GM12878 (cell line): ENCODE measurements around the gene NPR2. TPM values are rescaled to one million over a fixed set of nuclear protein-coding genes. Genes with fewer than 3 reads are reported as not detected.

Experiments used
- ATF7 ChIP-seq: fragments of 450-650 bp; IDR thresholded peaks from 2 replicates; pipeline ENCODE4 v1.6.1; 2016; ENCODE audit warnings: low read depth, mild to moderate bottlenecking
- BMI1 ChIP-seq: fragments of 450-650 bp; IDR thresholded peaks from 2 replicates; pipeline ENCODE4 v1.6.1; 2016; ENCODE audit warnings: mild to moderate bottlenecking, moderate library complexity, borderline replicate concordance
- CEBPZ ChIP-seq: fragments of 150-350 bp; IDR thresholded peaks from 2 replicates; pipeline ENCODE4 v1.6.1; 2016; ENCODE audit warnings: low read depth, low read length
- CHD4 ChIP-seq: fragments of 200-600 bp; sonication (generic); IDR thresholded peaks from 2 replicates; pipeline ENCODE4 v1.6.1; 2016; ENCODE audit warnings: mild to moderate bottlenecking
- CREB1 ChIP-seq: IDR thresholded peaks from 2 replicates; pipeline ENCODE4 v1.6.1; 2012; ENCODE audit warnings: low read depth, mild to moderate bottlenecking, inconsistent platforms
- EP300 ChIP-seq, 2 experiments: fragments of 150-350 bp in 1 of 2; IDR thresholded peaks; 2 replicates each; pipeline ENCODE4 v1.6.1; 2011 to 2012; ENCODE audit warnings: low read depth in 2 of 2, low read length in 2 of 2, borderline replicate concordance in 1 of 2, improper control_type of control experiment in 1 of 2, inconsistent platforms in 1 of 2; ENCODE audit not compliant: control insufficient read depth in 1 of 2
- FOS ChIP-seq: IDR thresholded peaks from 3 replicates; pipeline ENCODE4 v1.6.1; 2011; ENCODE audit warnings: borderline replicate concordance; ENCODE audit not compliant: insufficient read length; ENCODE audit errors: extremely low read depth
- FOXK2 ChIP-seq: fragments of 450-650 bp; IDR thresholded peaks from 2 replicates; pipeline ENCODE4 v1.6.1; 2017; ENCODE audit warnings: mild to moderate bottlenecking, moderate library complexity
- GATAD2B ChIP-seq: fragments of 450-650 bp; conservative IDR thresholded peaks from 2 replicates; pipeline ENCODE4 v1.6.1; 2017; ENCODE audit warnings: low read depth, mild to moderate bottlenecking, moderate library complexity
- LARP7 ChIP-seq: fragments of 450-650 bp; IDR thresholded peaks from 2 replicates; pipeline ENCODE4 v1.6.1; 2017; ENCODE audit warnings: mild to moderate bottlenecking
- MEF2B ChIP-seq: fragments of 450-650 bp; IDR thresholded peaks from 2 replicates; pipeline ENCODE4 v1.6.1; 2018; ENCODE audit warnings: mild to moderate bottlenecking, moderate library complexity; ENCODE audit not compliant: partially characterized antibody, poor library complexity, severe bottlenecking
- MXI1 ChIP-seq: fragments of 150-350 bp; IDR thresholded peaks from 2 replicates; pipeline ENCODE4 v1.6.1; 2011; ENCODE audit warnings: low read depth, mild to moderate bottlenecking, inconsistent platforms, low read length, improper control_type of control experiment
- MYB ChIP-seq: fragments of 150-350 bp; IDR thresholded peaks from 2 replicates; pipeline ENCODE4 v1.6.1; 2014; ENCODE audit warnings: mild to moderate bottlenecking, low read depth, low read length, borderline replicate concordance
- NR2C1 ChIP-seq: fragments of 450-650 bp; IDR thresholded peaks from 2 replicates; pipeline ENCODE4 v1.6.1; 2017; ENCODE audit warnings: antibody characterized with exemption, mild to moderate bottlenecking, moderate library complexity
- POLR2AphosphoS5 ChIP-seq: IDR thresholded peaks from 2 replicates; pipeline ENCODE4 v1.6.1; 2011; ENCODE audit warnings: mild to moderate bottlenecking, low read length, inconsistent platforms
- POU2F2 ChIP-seq: IDR thresholded peaks from 3 replicates; pipeline ENCODE4 v1.6.1; 2011; ENCODE audit warnings: low read depth, mild to moderate bottlenecking, low read length, borderline replicate concordance
- SMAD5 ChIP-seq: IDR thresholded peaks from 2 replicates; pipeline ENCODE4 v1.6.1; 2016; ENCODE audit warnings: antibody characterized with exemption, low read depth
- SMC3 ChIP-seq: IDR thresholded peaks from 2 replicates; pipeline ENCODE4 v1.6.1; 2011; ENCODE audit warnings: low read length, improper control_type of control experiment, borderline replicate concordance
- SP1 ChIP-seq: IDR thresholded peaks from one replicate; pipeline ENCODE4 v1.6.1; 2011; ENCODE audit warnings: low read depth, low read length
- SPI1 ChIP-seq: IDR thresholded peaks from 2 replicates; pipeline ENCODE4 v1.6.1; 2011; ENCODE audit warnings: low read depth, mild to moderate bottlenecking, low read length, moderate library complexity, borderline replicate concordance; ENCODE audit not compliant: insufficient read depth
- SREBF1 ChIP-seq: IDR thresholded peaks from 2 replicates; pipeline ENCODE4 v1.6.1; 2012; ENCODE audit warnings: mild to moderate bottlenecking, low read length
- SUZ12 ChIP-seq: fragments of 200-600 bp; sonication (generic); IDR thresholded peaks from one replicate; pipeline ENCODE4 v1.6.1; 2018; ENCODE audit warnings: antibody characterized with exemption, mild to moderate bottlenecking; ENCODE audit not compliant: unreplicated experiment
- ZNF217 ChIP-seq: fragments of 450-650 bp; IDR thresholded peaks from 2 replicates; pipeline ENCODE4 v1.6.1; 2017; ENCODE audit warnings: antibody characterized with exemption, mild to moderate bottlenecking
- polyA plus RNA-seq, 11 experiments: library from polyadenylated mRNA; depleted of rRNA in 4 of 11; unstranded in 6 of 11; stranded (reverse) in 5 of 11; fragments of >200 nt; fragmentation: Nextera tagmentation in 4 of 11; fragmentation: Illumina TruSeq in 1 of 11; extraction: Ambion mirVana in 4 of 11; extraction: Trizol in 1 of 11; gene quantifications; 1 replicate in 1 of 11; 2 replicates in 10 of 11; pipeline versions ENCODE4 v1.2.1 to v1.2.3, GENCODE V29; 2011 to 2016; ENCODE audit warnings: inconsistent platforms in 2 of 11, missing spikeins in 2 of 11, low read depth in 1 of 11
- total RNA-seq, 4 experiments: library from RNA; depleted of rRNA in 3 of 4; stranded (reverse); fragments of >200 nt in 3 of 4; fragmentation: Illumina TruSeq in 1 of 4; extraction: Trizol in 1 of 4; gene quantifications; 2 replicates each; pipeline versions ENCODE4 v1.2.1 to v1.2.3, GENCODE V29; 2013 to 2021
- TF ChIP-seq, protein P1 (sequence below): fragments of 450-650 bp; IDR thresholded peaks from 2 replicates; pipeline ENCODE4 v1.6.1; 2017; ENCODE audit warnings: mild to moderate bottlenecking, low read depth, inconsistent platforms; ENCODE audit not compliant: poor library complexity, severe bottlenecking

The NPR2 gene
- total and polyA plus RNA-seq, 10 of the 15 experiments (the other 5 are each of a cell fraction or from before 2014, with no cell fraction given): 2.0 to 20.9 (median 6.8) TPM

DNA sequence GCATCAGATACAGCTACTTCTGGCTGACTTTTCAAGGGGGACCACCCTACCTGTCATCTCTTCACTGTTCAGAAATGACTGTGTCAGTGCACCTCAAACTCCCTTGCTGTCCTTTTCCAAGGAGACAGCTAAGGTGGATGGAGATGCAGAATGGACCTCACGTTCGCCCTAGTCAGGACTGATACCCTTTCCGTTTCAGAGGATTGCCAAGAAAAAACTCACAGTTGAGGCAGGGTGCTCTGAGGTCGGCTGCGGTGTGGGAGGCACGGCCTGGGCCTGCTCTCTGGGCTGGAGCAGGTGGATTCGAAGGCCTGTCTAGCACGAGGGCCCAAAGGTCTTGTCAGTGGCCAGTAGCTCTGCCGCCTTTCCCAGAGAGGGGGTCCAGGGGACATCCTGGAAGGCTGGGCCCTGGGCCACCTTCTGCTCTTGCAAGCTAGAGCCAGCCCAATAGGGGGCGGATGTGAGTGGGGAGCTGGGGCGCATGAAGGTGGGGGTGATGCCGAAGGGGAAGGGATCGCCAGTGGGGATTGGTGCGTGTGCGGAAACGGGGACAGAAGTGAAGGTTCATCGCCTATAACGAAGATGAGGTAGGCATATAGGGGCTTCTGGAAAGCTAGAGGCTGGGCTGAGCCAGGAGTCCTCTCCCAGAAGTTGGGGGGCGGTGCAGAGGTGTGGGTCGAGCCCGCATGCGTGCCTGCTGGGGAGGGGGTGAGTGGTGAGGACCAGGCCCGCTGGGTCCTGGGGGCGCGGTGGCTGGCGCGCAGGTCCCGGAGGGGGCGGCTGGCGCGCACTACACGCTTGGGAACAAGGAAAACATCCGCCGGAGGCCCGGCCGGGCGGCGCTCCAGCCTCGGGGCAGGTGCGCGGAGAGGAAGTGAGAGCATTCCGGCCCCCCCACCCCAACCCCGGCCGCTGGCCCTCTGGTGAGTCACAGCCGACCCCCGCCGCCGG lies 34.8 kb upstream of the NPR2 start (continued):
- TF ChIP-seq POU2F2: no peak
- TF ChIP-seq NR2C1: no peak
- TF ChIP-seq GATAD2B: peak; percentile 82
- 0 out of 2 replicates have a peak, but pooled peaks have one; percentile 14 for TF ChIP-seq ZNF217
- TF ChIP-seq SMC3: peak; percentile 29; the same call in 1 of the 2 replicates
- TF ChIP-seq, protein P1, sequence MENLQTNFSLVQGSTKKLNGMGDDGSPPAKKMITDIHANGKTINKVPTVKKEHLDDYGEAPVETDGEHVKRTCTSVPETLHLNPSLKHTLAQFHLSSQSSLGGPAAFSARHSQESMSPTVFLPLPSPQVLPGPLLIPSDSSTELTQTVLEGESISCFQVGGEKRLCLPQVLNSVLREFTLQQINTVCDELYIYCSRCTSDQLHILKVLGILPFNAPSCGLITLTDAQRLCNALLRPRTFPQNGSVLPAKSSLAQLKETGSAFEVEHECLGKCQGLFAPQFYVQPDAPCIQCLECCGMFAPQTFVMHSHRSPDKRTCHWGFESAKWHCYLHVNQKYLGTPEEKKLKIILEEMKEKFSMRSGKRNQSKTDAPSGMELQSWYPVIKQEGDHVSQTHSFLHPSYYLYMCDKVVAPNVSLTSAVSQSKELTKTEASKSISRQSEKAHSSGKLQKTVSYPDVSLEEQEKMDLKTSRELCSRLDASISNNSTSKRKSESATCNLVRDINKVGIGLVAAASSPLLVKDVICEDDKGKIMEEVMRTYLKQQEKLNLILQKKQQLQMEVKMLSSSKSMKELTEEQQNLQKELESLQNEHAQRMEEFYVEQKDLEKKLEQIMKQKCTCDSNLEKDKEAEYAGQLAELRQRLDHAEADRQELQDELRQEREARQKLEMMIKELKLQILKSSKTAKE: no peak
- no peak for TF ChIP-seq CREB1
- TF ChIP-seq SMAD5: no peak; the same call in 1 of the 2 replicates
- peak; percentile 86 for TF ChIP-seq SPI1
- no peak; the same call in 1 of the 2 replicates for TF ChIP-seq POLR2AphosphoS5
- TF ChIP-seq SP1: no peak
- TF ChIP-seq MXI1: no peak
- TF ChIP-seq CEBPZ: no peak
- TF ChIP-seq SUZ12: no peak
- TF ChIP-seq LARP7: no peak
- TF ChIP-seq MYB: no peak
- TF ChIP-seq FOXK2: no peak
- no peak for TF ChIP-seq FOS
- no peak for TF ChIP-seq CHD4
- TF ChIP-seq EP300 (IDR thresholded peaks at IDR 0.05; ENCODE audit: borderline replicate concordance in 1 of 2, control insufficient read depth in 1 of 2, low read depth in 2 of 2, low read length in 2 of 2): no peak
- TF ChIP-seq ATF7: no peak
- TF ChIP-seq MEF2B: no peak
- TF ChIP-seq BMI1: no peak
- TF ChIP-seq SREBF1: no peak
